Measurements from ENCODE around the gene HDDC2. TPM values are rescaled to one million over a fixed set of nuclear protein-coding genes. Genes with fewer than 3 reads are reported as not detected.

HDDC2 gene
- total and polyA plus RNA-seq, 2 experiments from 2014 or later = 70.6 to 110 TPM

DNA sequence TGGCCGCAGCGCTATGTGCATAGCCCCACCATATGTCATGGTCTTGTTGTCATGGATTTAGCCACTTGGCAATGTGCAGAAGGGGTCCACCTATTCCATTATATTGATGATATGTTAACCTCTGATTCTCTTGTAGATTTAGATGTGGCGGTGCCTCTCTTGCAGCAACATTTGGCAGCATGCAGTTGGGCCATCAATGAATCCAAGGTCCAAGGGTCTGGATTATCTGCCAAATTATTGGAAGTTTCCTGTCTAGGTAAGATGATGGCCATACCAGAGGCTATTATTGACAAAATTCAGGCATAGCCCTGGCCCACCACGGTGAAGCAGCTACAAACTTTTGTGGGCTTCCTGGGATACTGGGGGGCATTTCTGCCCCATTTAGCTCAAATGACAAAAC, 31.4 kb downstream of the HDDC2 start:
- WGBS (ENCODE audit: low lambda C conversion rate, missing lambda C conversion rate) = 97% methylated on average over 4 of the region's 4 CpGs
- Histone ChIP-seq H3K4me2 (no peak overlapping the region), H2AFZ (no peak overlapping the region), H4K20me1 (ENCODE audit: insufficient read depth, poor library complexity, severe bottlenecking) (no peaks in the 10 kb centered on the region), H3K27me3 (no peaks in the 10 kb centered on the region), H3K4me3 (no peak overlapping the region), H3K9me3 (ENCODE audit: low read depth) (no peaks in the 10 kb centered on the region), H3K27ac (no peak overlapping the region), H3K79me2 (no peaks in the 10 kb centered on the region), H3K4me1 (ENCODE audit: insufficient read depth) (no peaks in the 10 kb centered on the region), H3K9me2 (replicated peaks; ENCODE audit: insufficient read depth) (no peaks in the 10 kb centered on the region), H3K36me3 (replicated peaks; ENCODE audit: insufficient read depth, low read depth) (no peaks in the 10 kb centered on the region)
- no peak for DNase-seq (ENCODE audit: low spot score)
- no peak for TF ChIP-seq EZH2phosphoT487 (IDR thresholded peaks at IDR 0.05; ENCODE audit: low read depth, severe bottlenecking, unreplicated experiment)

DNA sequence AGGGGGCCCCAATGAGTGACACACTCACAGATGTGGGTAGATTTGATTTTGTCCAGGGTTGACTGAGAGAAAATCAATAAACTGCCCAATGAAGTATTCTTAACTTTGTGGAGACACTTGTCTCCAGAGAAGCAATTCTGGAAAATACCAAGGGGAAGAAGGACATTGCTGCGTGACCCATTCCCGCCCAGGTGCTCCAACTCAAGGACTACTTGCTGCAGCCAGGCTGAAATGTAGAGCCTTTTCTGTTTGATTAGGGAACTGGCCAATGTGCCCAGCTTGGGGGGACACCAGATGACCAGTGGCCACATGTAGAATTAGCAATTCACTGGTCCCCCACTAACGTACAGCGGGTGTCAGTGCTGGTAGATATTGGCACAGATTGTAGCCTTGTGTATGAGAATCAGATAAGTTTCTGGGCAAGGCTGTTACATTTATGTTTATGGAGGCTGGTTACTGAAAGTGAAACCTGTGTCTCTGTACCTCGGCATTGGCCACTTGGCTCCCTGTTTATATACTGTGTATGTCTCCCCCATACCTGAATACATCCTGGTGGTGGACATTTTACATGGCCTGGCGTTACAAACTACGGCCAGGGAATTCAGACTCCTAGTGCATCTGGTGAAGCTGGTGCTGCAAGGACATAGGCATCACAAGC, 32.3 kb downstream of the HDDC2 start:
- H3K27ac ChIP-seq = no peak overlapping the region

DNA sequence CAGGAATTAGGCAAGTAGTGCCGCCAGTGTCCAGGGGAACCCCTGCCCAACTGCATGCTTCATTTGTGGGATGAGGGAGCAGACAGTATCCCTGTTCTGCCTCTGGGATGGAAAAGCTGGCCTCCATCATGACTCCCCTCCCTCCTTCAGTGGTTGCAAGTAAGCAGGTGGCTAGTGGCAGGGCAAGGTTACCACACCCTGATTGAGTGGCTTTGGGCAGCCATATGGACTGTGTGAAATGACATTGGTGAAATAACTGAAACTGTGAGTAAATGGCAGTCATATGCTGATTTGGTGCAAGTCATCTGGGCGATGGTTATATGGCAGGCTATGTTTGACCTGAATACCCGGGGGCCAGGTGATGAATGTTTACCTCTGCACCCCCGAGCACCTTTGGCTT, 33.0 kb downstream of the HDDC2 start:
- TF ChIP-seq, protein P1, sequence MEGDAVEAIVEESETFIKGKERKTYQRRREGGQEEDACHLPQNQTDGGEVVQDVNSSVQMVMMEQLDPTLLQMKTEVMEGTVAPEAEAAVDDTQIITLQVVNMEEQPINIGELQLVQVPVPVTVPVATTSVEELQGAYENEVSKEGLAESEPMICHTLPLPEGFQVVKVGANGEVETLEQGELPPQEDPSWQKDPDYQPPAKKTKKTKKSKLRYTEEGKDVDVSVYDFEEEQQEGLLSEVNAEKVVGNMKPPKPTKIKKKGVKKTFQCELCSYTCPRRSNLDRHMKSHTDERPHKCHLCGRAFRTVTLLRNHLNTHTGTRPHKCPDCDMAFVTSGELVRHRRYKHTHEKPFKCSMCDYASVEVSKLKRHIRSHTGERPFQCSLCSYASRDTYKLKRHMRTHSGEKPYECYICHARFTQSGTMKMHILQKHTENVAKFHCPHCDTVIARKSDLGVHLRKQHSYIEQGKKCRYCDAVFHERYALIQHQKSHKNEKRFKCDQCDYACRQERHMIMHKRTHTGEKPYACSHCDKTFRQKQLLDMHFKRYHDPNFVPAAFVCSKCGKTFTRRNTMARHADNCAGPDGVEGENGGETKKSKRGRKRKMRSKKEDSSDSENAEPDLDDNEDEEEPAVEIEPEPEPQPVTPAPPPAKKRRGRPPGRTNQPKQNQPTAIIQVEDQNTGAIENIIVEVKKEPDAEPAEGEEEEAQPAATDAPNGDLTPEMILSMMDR (IDR thresholded peaks at IDR 0.05; ENCODE audit: poor library complexity) = no peak
- Histone ChIP-seq H3K27ac (no peak overlapping the region), H3K36me3 (replicated peaks; ENCODE audit: insufficient read depth, low read depth) (no peaks in the 10 kb centered on the region), H3K4me1 (ENCODE audit: insufficient read depth) (no peaks in the 10 kb centered on the region), H3K9me2 (replicated peaks; ENCODE audit: insufficient read depth) (no peaks in the 10 kb centered on the region), H3K9me3 (ENCODE audit: low read depth) (no peaks in the 10 kb centered on the region), H2AFZ (no peak overlapping the region), H3K4me2 (no peak overlapping the region), H3K4me3 (no peak overlapping the region), H4K20me1 (ENCODE audit: insufficient read depth, poor library complexity, severe bottlenecking) (no peaks in the 10 kb centered on the region), H3K27me3 (no peaks in the 10 kb centered on the region), H3K79me2 (no peaks in the 10 kb centered on the region)
- no peak for DNase-seq (ENCODE audit: low spot score)
- 99% methylated on average over 4 of the region's 4 CpGs for whole genome bisulfite sequencing (ENCODE audit: low lambda C conversion rate, missing lambda C conversion rate)

More for the DNA sequence above, 32.3 kb downstream of the HDDC2 start:
- Histone ChIP-seq H3K36me3 (replicated peaks; ENCODE audit: insufficient read depth, low read depth) (no peaks in the 10 kb centered on the region), H3K27me3 (no peaks in the 10 kb centered on the region), H3K79me2 (no peaks in the 10 kb centered on the region), H3K9me2 (replicated peaks; ENCODE audit: insufficient read depth) (no peaks in the 10 kb centered on the region), H3K4me1 (ENCODE audit: insufficient read depth) (no peaks in the 10 kb centered on the region), H3K9me3 (ENCODE audit: low read depth) (no peaks in the 10 kb centered on the region), H4K20me1 (ENCODE audit: insufficient read depth, poor library complexity, severe bottlenecking) (no peaks in the 10 kb centered on the region), H2AFZ (no peak overlapping the region), H3K4me3 (no peak overlapping the region), H3K4me2 (no peak overlapping the region)
- TF ChIP-seq EZH2phosphoT487 (IDR thresholded peaks at IDR 0.05; ENCODE audit: low read depth, severe bottlenecking, unreplicated experiment) = no peak
- no peak for TF ChIP-seq EZH2 (IDR thresholded peaks at IDR 0.05; ENCODE audit: borderline replicate concordance)
- TF ChIP-seq, protein P1 (IDR thresholded peaks at IDR 0.05; ENCODE audit: poor library complexity) = no peak
- WGBS (ENCODE audit: low lambda C conversion rate, missing lambda C conversion rate) = 96% methylated on average over 7 of the region's 7 CpGs
- no peak for DNase-seq (ENCODE audit: low spot score)

DNA sequence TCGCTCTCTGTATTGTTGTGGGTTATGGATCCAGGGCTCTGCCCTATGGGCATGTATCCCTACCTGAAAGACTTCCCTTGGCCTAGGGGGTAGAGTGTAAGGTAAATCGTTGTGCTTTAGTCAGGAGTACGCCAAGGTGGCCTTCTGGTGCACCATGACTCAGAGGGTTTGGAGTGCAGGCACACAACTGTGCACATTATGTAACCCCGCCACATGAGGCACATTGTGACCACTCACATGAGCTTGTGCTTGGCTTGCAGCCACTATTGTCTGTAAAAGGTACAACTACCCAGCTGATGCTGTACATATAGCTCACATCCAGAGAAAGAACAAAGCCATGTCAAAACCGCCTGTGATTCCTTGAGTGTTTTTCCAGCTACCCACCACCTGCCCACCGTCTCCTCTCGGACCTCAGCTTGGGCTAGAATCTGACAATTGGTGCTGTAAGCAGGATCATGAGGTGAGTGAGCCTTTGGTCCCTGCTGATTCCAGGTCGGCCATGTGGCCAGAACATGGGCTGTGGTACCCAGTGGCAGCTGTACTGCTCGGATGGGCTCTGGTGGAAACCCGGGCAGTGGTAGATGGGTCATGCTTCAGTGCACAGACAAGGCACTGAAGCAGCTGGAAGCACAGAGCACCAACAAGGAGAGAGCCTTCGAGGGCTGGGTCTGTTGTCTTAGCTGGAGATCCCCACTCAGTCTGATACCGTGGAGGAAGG, 33.8 kb downstream of the HDDC2 start:
- no peaks in the 10 kb centered on the region for H3K9me3 ChIP-seq (ENCODE audit: low read depth)
- no peak for DNase-seq (ENCODE audit: low spot score)
- no peaks in the 10 kb centered on the region for H3K4me1 ChIP-seq (ENCODE audit: insufficient read depth)
- H3K27ac ChIP-seq = no peak overlapping the region
- TF ChIP-seq EZH2phosphoT487 (IDR thresholded peaks at IDR 0.05; ENCODE audit: low read depth, severe bottlenecking, unreplicated experiment) = no peak
- TF ChIP-seq, protein P1 (IDR thresholded peaks at IDR 0.05; ENCODE audit: poor library complexity) = no peak
- TF ChIP-seq EZH2 (IDR thresholded peaks at IDR 0.05; ENCODE audit: borderline replicate concordance) = no peak
- WGBS (ENCODE audit: low lambda C conversion rate, missing lambda C conversion rate) = 90% methylated on average over 12 of the region's 12 CpGs
- H3K4me2 ChIP-seq = no peak overlapping the region
- H3K79me2 ChIP-seq = no peaks in the 10 kb centered on the region
- H2AFZ ChIP-seq = no peak overlapping the region
- no peaks in the 10 kb centered on the region for H3K9me2 ChIP-seq (replicated peaks; ENCODE audit: insufficient read depth)
- no peaks in the 10 kb centered on the region for H3K27me3 ChIP-seq
- no peaks in the 10 kb centered on the region for H3K36me3 ChIP-seq (replicated peaks; ENCODE audit: insufficient read depth, low read depth)
- no peaks in the 10 kb centered on the region for H4K20me1 ChIP-seq (ENCODE audit: insufficient read depth, poor library complexity, severe bottlenecking)
- H3K4me3 ChIP-seq = no peak overlapping the region
